Measurements from ENCODE around the gene GNAT1.

DNA sequence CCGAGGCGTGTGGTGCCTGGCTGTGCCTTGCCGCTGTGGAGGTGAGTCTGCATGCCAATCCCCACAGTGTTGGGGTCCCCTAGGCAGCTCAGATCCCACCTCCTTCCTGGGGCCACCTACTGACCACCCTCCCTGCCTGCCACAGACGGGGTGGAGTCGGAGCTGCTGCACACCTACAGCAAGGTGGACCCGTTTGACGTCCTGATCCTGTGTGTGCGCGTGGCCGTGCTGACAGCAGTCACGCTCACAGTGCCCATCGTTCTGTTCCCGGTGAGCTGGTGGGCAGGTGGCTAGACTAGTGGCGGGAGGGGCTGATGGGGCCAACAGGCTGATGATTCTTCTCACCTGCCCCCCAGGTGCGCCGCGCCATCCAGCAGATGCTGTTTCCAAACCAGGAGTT is 27.0 kb downstream of the GNAT1 start:
- no peak for TF ChIP-seq CTCF (IDR thresholded peaks at IDR 0.05; ENCODE audit: low read depth, low read length)
- TF ChIP-seq EZH2phosphoT487 (IDR thresholded peaks at IDR 0.05; ENCODE audit: low read depth): no peak

Data from OCI-LY3 (cell line).